H9 (cell line): Measurements from ENCODE around the gene TSLP. TPM values are rescaled to one million over a fixed set of nuclear protein-coding genes. Genes with fewer than 3 reads are reported as not detected.

Source experiments
- DNase-seq: peaks from one replicate; pipeline ENCODE4 v3.0.0-alpha.2; 2017
- H2AFZ ChIP-seq: one replicate; pipeline ENCODE4 v1.6.1; 2013; ENCODE audit warnings: mild to moderate bottlenecking, low read length, control low read depth, moderate library complexity
- H2AK5ac ChIP-seq: 2 replicates; pipeline ENCODE4 v1.6.1; 2013; ENCODE audit warnings: low read length, control low read depth, mixed read lengths; ENCODE audit not compliant: insufficient read length
- H2BK120ac ChIP-seq: one replicate; pipeline ENCODE4 v1.6.1; 2013; ENCODE audit warnings: low read depth, mild to moderate bottlenecking, low read length, control low read depth, inconsistent platforms; ENCODE audit not compliant: poor library complexity, severe bottlenecking
- H2BK12ac ChIP-seq: 2 replicates; pipeline ENCODE4 v1.6.1; 2013; ENCODE audit warnings: low read length, control low read depth, mixed read lengths, low read depth; ENCODE audit not compliant: insufficient read length
- H2BK15ac ChIP-seq: 2 replicates; pipeline ENCODE4 v1.6.1; 2013; ENCODE audit warnings: low read depth, low read length, control low read depth
- H2BK20ac ChIP-seq: one replicate; pipeline ENCODE4 v1.6.1; 2013; ENCODE audit warnings: low read depth, mild to moderate bottlenecking, low read length, control low read depth, inconsistent platforms; ENCODE audit not compliant: poor library complexity, severe bottlenecking
- H2BK5ac ChIP-seq: 2 replicates; pipeline ENCODE4 v1.6.1; 2013; ENCODE audit warnings: low read length, control low read depth, mixed read lengths; ENCODE audit not compliant: insufficient read length
- H3K14ac ChIP-seq: 2 replicates; pipeline ENCODE4 v1.6.1; 2013; ENCODE audit warnings: low read length, control low read depth; ENCODE audit not compliant: insufficient read depth
- H3K18ac ChIP-seq: 2 replicates; pipeline ENCODE4 v1.6.1; 2013; ENCODE audit warnings: low read depth, mild to moderate bottlenecking, mixed read lengths, low read length, control low read depth; ENCODE audit not compliant: insufficient read length
- H3K23ac ChIP-seq: 2 replicates; pipeline ENCODE4 v1.6.1; 2013; ENCODE audit warnings: low read length, control low read depth, mixed read lengths, low read depth; ENCODE audit not compliant: insufficient read length
- H3K23me2 ChIP-seq: 2 replicates; pipeline ENCODE4 v1.6.1; 2013; ENCODE audit warnings: low read depth, mild to moderate bottlenecking, mixed read lengths, low read length, control low read depth; ENCODE audit not compliant: insufficient read length, poor library complexity, severe bottlenecking
- H3K27ac ChIP-seq: 2 replicates; pipeline ENCODE4 v1.5.1; 2013; ENCODE audit warnings: low read length, control low read depth, mixed read lengths, low read depth; ENCODE audit not compliant: insufficient read length
- H3K27me3 ChIP-seq: 2 replicates; pipeline ENCODE4 v1.6.1; 2013; ENCODE audit warnings: low read length, control low read depth, inconsistent platforms; ENCODE audit not compliant: insufficient read depth
- H3K4ac ChIP-seq: 2 replicates; pipeline ENCODE4 v1.6.1; 2013; ENCODE audit warnings: low read depth, mild to moderate bottlenecking, control low read depth, inconsistent platforms, low read length, moderate library complexity
- H3K4me1 ChIP-seq: 2 replicates; pipeline ENCODE4 v1.6.1; 2013; ENCODE audit warnings: low read length, control low read depth, inconsistent platforms; ENCODE audit not compliant: insufficient read depth
- H3K4me2 ChIP-seq: 2 replicates; pipeline ENCODE4 v1.6.1; 2013; ENCODE audit warnings: low read length, control low read depth, mixed read lengths; ENCODE audit not compliant: insufficient read length, insufficient read depth
- H3K56ac ChIP-seq: 2 replicates; pipeline ENCODE4 v1.6.1; 2013; ENCODE audit warnings: low read depth, mild to moderate bottlenecking, mixed read lengths, low read length, control low read depth; ENCODE audit not compliant: insufficient read length
- H3K79me1 ChIP-seq: 2 replicates; pipeline ENCODE4 v1.6.1; 2013; ENCODE audit warnings: low read depth, mild to moderate bottlenecking, moderate library complexity, low read length, control low read depth, inconsistent platforms; ENCODE audit not compliant: insufficient read depth, poor library complexity, severe bottlenecking
- H3K79me2 ChIP-seq: 2 replicates; pipeline ENCODE4 v1.6.1; 2013; ENCODE audit warnings: low read length, control low read depth, inconsistent platforms; ENCODE audit not compliant: insufficient read depth
- H3K9ac ChIP-seq: 2 replicates; pipeline ENCODE4 v1.6.1; 2013; ENCODE audit warnings: low read length, control low read depth, mixed read lengths; ENCODE audit not compliant: insufficient read length; ENCODE audit errors: extremely low read depth
- H3K9me3 ChIP-seq: one replicate; pipeline ENCODE4 v1.6.1; 2013; ENCODE audit warnings: low read depth, low read length, inconsistent platforms; ENCODE audit not compliant: control insufficient read depth
- H3T11ph ChIP-seq: one replicate; pipeline ENCODE4 v1.6.1; 2013; ENCODE audit warnings: mild to moderate bottlenecking, low read length, control low read depth, inconsistent platforms
- H4K20me1 ChIP-seq: one replicate; pipeline ENCODE4 v1.6.1; 2013; ENCODE audit not compliant: control insufficient read depth, insufficient read length, insufficient read depth
- H4K5ac ChIP-seq: 2 replicates; pipeline ENCODE4 v1.6.1; 2013; ENCODE audit warnings: low read depth, mild to moderate bottlenecking, mixed read lengths, low read length, control low read depth; ENCODE audit not compliant: insufficient read length
- H4K8ac ChIP-seq: replicated peaks from 2 replicates; pipeline ENCODE4 v1.6.1; 2013; ENCODE audit warnings: low read length, control low read depth, mixed read lengths, low read depth; ENCODE audit not compliant: insufficient read length
- H4K91ac ChIP-seq: 2 replicates; pipeline ENCODE4 v1.6.1; 2013; ENCODE audit warnings: low read depth, mild to moderate bottlenecking, moderate library complexity, mixed read lengths, low read length, control low read depth; ENCODE audit not compliant: insufficient read length
- H3K27ac Mint-ChIP-seq, 3 experiments: 2 replicates in 2 of 3; 3 replicates in 1 of 3; pipeline ENCODE4 v1.8.0; 2020 to 2021; ENCODE audit warnings: mixed read lengths in 3 of 3, mild to moderate bottlenecking in 1 of 3, moderate library complexity in 1 of 3
- H3K27me3 Mint-ChIP-seq: 2 replicates; pipeline ENCODE4 v1.8.0; 2021; ENCODE audit warnings: low read depth, mild to moderate bottlenecking, moderate library complexity, mixed read lengths
- H3K36me3 Mint-ChIP-seq, 3 experiments: 2 replicates in 2 of 3; 3 replicates in 1 of 3; pipeline ENCODE4 v1.8.0; 2020 to 2021; ENCODE audit warnings: low read depth in 3 of 3, mixed read lengths in 3 of 3; ENCODE audit not compliant: insufficient read depth in 1 of 3
- H3K4me1 Mint-ChIP-seq, 2 experiments: 2 replicates each; pipeline ENCODE4 v1.8.0; 2020; ENCODE audit warnings: mixed read lengths in 2 of 2
- H3K4me3 Mint-ChIP-seq, 2 experiments: 2 replicates in 1 of 2; 3 replicates in 1 of 2; pipeline ENCODE4 v1.8.0; 2020 to 2021; ENCODE audit warnings: mild to moderate bottlenecking in 2 of 2, mixed read lengths in 2 of 2, moderate library complexity in 1 of 2
- H3K9me3 Mint-ChIP-seq, 2 experiments: 2 replicates in 1 of 2; 3 replicates in 1 of 2; pipeline ENCODE4 v1.8.0; 2020; ENCODE audit warnings: mild to moderate bottlenecking in 2 of 2, mixed read lengths in 2 of 2, moderate library complexity in 1 of 2
- WGBS: extraction: QIAGEN DNeasy Blood & Tissue Kit; methylation state at CpG from one replicate; pipeline ENCODE4 v1.1.7; 2013; ENCODE audit warnings: missing lambda C conversion rate, low lambda C conversion rate, mixed read lengths; ENCODE audit not compliant: insufficient read length; ENCODE audit errors: extremely low coverage; 5-methylcytosine and 5-hydroxymethylcytosine counted together
- total RNA-seq: library from RNA; stranded (reverse); gene quantifications from 2 replicates; pipeline ENCODE4 v1.2.1, GENCODE V29; 2021
- TF ChIP-seq, protein P1 (sequence below): fragments of 200-600 bp; sonication (generic); conservative IDR thresholded peaks from 3 replicates; pipeline ENCODE4 v1.8.0; 2021; ENCODE audit warnings: antibody characterized with exemption, mild to moderate bottlenecking

The TSLP gene
- total RNA-seq, 1 experiment from 2014 or later = 0.63 TPM

DNA sequence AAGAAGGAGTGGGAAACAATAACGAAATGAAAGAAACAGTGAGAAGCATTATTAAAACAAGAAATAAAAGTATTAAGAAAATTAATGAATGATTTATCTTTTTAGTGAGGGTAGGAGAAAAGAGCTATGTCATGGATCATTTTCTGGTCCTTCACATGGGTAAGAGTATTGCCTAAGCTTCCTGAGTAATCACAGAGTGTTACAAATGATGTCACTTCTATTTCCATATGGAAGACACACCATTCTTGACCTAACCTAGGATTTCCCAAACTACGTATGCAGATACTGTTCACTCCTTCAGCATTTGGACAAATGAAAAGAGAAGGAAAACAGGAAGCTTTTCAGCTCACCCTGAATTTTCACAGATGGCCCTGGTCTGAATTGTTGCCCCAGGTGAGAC is 3.3 kb upstream of the TSLP start:
- DNase-seq = no peak
- Histone ChIP-seq H4K5ac (no peak overlapping the region), H3K4me1 (no peaks in the 10 kb centered on the region; the same call in 1 of the 2 replicates), H3K14ac (no peak overlapping the region), H3K79me2 (no peaks in the 10 kb centered on the region), H3K9ac (no peak overlapping the region), H3K56ac (no peak overlapping the region), H3K27me3 (peaks cover 34% of the 10 kb centered on the region; the same call in 1 of the 2 replicates), H2AK5ac (no peak overlapping the region), H4K8ac (no peak overlapping the region), H4K20me1 (no peaks in the 10 kb centered on the region), H2BK120ac (no peak overlapping the region), H2BK5ac (no peak overlapping the region), H3K23me2 (peaks cover 9% of the 10 kb centered on the region), H3K9me3 (no peaks in the 10 kb centered on the region), H3K18ac (no peak overlapping the region), H3T11ph (no peak overlapping the region), H4K91ac (no peak overlapping the region), H3K23ac (no peak overlapping the region), H3K4ac (no peak overlapping the region), H3K79me1 (no peaks in the 10 kb centered on the region), H2BK20ac (no peak overlapping the region), H2BK12ac (no peak overlapping the region), H3K4me2 (no peak overlapping the region), H2BK15ac (no peak overlapping the region), H2AFZ (no peak overlapping the region), H3K27ac (no peak overlapping the region)
- peaks cover 65% of the 10 kb centered on the region for H3K27me3 Mint-ChIP-seq
- H3K36me3 Mint-ChIP-seq = no peaks in the 10 kb centered on the region
- no peaks in the 10 kb centered on the region for H3K9me3 Mint-ChIP-seq
- no peak overlapping the region; a peak in 1 of 5 replicates for H3K4me3 Mint-ChIP-seq
- H3K27ac Mint-ChIP-seq = no peak overlapping the region
- TF ChIP-seq, protein P1, sequence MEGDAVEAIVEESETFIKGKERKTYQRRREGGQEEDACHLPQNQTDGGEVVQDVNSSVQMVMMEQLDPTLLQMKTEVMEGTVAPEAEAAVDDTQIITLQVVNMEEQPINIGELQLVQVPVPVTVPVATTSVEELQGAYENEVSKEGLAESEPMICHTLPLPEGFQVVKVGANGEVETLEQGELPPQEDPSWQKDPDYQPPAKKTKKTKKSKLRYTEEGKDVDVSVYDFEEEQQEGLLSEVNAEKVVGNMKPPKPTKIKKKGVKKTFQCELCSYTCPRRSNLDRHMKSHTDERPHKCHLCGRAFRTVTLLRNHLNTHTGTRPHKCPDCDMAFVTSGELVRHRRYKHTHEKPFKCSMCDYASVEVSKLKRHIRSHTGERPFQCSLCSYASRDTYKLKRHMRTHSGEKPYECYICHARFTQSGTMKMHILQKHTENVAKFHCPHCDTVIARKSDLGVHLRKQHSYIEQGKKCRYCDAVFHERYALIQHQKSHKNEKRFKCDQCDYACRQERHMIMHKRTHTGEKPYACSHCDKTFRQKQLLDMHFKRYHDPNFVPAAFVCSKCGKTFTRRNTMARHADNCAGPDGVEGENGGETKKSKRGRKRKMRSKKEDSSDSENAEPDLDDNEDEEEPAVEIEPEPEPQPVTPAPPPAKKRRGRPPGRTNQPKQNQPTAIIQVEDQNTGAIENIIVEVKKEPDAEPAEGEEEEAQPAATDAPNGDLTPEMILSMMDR = no peak
- 100% methylated on average over 1 of the region's 2 CpGs for WGBS
- peaks cover 12 to 14% of the 10 kb centered on the region in 2 experiments for H3K4me1 Mint-ChIP-seq
